ENCODE results near the gene FOXD3.
A peak's percentile ranks its signal among the peaks of the same experiment; 100 is the strongest.

Gene FOXD3

DNA sequence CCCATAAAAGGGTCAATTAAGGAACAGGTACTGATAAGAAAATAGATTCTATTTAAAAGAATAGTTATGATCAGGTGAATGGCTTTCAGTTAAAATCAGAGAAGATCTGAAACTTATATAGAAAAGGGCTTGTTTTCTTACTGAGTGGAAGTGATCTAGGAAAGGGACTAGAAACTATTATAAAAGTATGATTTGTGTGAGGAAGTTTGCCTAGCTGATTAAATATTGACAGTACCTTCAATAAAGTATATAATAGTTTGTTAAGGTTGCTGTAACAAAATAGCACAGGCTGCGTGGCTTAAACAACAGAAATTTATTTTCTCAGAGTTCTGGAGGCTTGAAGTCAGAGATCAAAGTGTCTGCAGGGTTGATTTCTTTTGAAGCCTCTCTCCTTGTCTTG, 39.7 kb downstream of the FOXD3 start:
- no peak for DNase-seq (ENCODE audit: low spot score)

DNA sequence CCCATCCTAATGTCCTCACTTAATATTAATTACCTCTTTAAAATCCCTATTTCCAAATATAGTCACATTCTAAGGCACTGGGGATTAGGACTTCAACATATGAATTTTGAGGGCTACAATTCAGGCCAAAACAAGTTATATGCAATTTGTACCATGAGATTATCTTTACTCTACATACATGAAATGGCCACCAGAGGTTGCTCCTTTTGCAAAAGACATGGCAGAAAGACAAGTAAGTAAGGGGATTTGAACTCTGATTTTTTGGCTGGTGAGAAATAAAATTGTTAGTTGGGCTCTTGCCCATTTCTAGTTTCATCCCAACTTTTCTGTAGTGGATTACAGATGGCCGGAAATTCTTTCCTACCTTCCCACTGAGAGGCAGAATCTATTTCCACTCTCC, 40.2 kb downstream of the FOXD3 start:
- DNase-seq (ENCODE audit: low spot score), result no peak

DNA sequence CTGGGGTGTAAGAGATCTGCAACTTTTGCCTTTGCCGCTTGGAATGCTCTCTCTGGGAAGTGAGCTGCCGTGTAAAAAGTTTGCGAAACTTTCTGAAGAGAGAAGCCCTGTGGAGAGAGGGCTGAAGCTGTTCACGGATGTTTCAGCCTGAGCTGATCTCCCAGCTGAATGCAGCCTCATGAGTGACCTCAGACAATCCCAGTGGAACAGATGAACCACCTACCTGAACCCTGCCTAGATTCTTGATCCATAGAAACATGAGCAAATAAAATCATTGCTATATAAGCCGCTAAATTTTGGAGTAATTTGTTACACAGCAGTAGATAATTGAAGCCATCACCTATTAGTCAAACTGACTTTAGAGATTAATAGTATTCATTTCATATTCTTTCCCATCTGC, 40.6 kb downstream of the FOXD3 start:
- DNase-seq (ENCODE audit: low spot score), result no peak

DNA sequence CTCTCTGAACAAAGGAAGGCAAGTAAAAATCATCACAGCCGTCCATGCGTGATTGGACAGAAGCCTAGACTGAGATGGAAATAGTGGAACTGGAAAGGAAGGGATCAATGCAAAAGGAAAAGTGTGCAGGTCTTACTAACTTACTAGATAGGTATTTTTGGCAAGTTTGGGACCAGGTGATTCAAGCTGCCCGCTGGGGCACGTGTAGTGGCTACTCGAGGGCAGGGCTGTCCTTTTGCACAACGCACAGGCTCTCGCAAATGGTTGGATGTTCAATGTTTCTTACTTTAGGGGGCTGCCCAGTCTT, 44.5 kb downstream of the FOXD3 start:
- no peak for DNase-seq (ENCODE audit: low spot score)

DNA sequence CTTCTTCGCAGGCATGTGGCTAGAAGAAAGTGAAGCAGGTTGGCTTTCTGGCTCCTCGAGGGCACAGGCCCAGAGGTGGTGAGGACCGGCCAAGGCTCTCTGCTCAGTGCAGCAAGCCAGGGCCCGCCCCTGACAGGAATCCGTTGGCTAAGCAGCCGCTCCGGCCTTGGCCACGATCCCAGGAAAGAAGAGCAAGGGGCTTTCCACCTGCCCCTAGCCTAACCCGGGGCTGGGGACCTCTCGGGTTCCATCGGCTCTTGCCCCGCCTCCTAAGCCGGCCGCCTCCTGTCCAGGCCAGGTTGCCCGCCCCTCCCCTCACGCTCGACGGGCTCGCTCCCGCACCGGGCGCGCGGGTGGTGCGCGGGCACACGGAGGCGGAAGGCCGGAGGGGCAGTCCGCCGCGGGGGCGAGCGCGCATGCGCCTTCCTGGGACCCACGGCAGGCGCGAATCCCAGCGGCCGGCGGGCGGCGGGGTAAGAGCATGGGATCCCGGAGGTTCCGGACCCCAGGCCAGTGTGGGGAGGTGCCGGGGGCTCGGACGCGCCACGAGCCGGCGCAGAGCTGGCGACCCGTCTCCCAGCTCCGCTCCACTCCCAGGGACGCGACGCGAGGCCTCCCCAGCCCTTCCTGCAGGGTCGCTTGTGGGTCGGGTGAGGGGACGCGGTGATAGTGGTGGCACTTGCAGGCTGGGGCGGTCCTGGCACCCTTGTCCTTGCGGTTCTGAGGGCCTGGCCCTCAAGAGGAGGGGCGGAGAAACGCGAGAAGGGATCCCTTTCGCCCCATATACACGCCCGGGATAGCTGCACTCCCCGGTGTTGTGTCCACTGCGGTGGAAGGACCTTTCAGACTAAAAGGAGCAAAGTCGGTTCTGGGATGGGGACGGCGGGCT, 45.1 kb downstream of the FOXD3 start, which contains the start of gene ALG6:
ALG6 (plus strand) TSS at position 413 of the 889 bp plus-strand sequence. CDS start 3,351 bp downstream, outside the sequence.
- peak; percentile 89 for DNase-seq (ENCODE audit: low spot score)

DNA sequence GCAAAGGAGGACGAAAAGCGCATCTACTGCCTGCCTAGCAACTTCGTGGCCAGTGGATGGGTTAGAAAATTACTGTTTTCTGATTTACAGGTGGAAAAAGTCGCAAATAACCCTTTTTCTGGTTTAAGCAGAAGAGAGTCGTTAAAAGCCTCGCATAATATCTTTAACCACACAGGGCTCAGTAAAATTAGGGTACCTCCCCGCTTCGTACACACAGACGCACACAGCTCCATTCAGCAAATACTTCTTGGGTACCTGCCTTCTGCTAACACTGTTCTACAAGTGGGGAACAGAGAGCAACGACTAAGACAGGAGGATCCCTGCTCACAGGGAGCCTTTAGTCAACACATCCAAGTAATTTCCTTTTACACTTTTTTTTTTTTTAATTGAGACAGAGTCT, 45.8 kb downstream of the FOXD3 start:
- DNase-seq (ENCODE audit: low spot score), result no peak
